C4-2B (cell line): ENCODE data around the gene FYB2.

ENCODE experiments used
- CTCF ChIP-seq: fragments of 450-650 bp; conservative IDR thresholded peaks from 2 replicates; pipeline ENCODE4 v1.5.1; 2017; ENCODE audit warnings: mild to moderate bottlenecking
- ZFX ChIP-seq: fragments of 450-650 bp; IDR thresholded peaks from 2 replicates; pipeline ENCODE4 v1.6.1; 2017

DNA sequence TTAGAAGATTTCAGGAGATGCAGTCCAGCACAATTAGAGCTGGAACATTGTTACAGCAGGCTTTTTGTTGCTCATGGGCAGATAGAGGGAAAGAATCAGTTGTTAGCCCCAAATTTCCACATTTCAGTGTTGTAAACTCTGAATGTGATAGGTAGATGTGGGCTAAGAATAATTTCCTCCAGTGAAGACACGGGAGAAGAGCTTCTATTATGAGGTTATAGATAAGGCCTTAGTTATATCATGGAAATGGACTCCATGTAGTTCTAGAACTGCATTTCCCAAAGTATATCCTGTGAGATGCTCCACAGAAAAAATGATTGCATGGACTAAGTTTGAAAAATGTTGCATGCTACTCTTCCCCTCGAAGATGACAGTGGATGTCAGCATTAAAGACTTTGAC lies 109.2 kb downstream of the FYB2 start:
- TF ChIP-seq CTCF (no peak), ZFX (no peak)
